Gastroesophageal sphincter (tissue), 4 donors: ENCODE measurements around the gene TBATA. TPM values are rescaled to one million over a fixed set of nuclear protein-coding genes. Genes with fewer than 3 reads are reported as not detected.

Source experiments
- ATAC-seq: fragments of 150-250 bp; one replicate; pipeline ENCODE4 v1.9.1; 2016; ENCODE audit warnings: mild to moderate bottlenecking, moderate library complexity
- H3K27ac ChIP-seq, 4 donors: fragments of 200-600 bp; sonication (generic) in 3 of 4; 1 replicate in 3 of 4; 2 replicates in 1 of 4; pipeline ENCODE4 v1.5.1; 2016 to 2019
- H3K27me3 ChIP-seq: fragments of 200-600 bp; sonication (generic); one replicate; pipeline ENCODE4 v1.5.1; 2019
- H3K36me3 ChIP-seq, 2 donors: fragments of 200-600 bp; sonication (generic); one replicate each; pipeline ENCODE4 v1.5.1; 2019; ENCODE audit warnings: control low read depth in 1 of 2
- H3K4me1 ChIP-seq, 3 donors: fragments of 200-600 bp; sonication (generic); 1 replicate in 2 of 3; 2 replicates in 1 of 3; pipeline ENCODE4 v1.5.1; 2016 to 2019; ENCODE audit warnings: control low read depth in 2 of 3
- H3K4me3 ChIP-seq, 2 donors: fragments of 200-600 bp; sonication (generic); one replicate each; pipeline ENCODE4 v1.5.1; 2019; ENCODE audit warnings: mild to moderate bottlenecking in 1 of 2, moderate library complexity in 1 of 2
- H3K9me3 ChIP-seq, 3 donors: fragments of 200-600 bp; sonication (generic); one replicate each; pipeline ENCODE4 v1.5.1; 2017 to 2019; ENCODE audit warnings: control low read depth in 2 of 3
- CTCF ChIP-seq, 4 experiments: fragments of 200-600 bp in 2 of 4; fragments of 450-650 bp in 2 of 4; sonication (generic) in 1 of 4; IDR thresholded peaks; one replicate each; pipeline ENCODE4 v1.5.1; 2017 to 2019; ENCODE audit warnings: antibody characterized with exemption in 4 of 4, mild to moderate bottlenecking in 2 of 4, moderate library complexity in 2 of 4
- EP300 ChIP-seq: sonication (generic); formaldehyde crosslinking; IDR thresholded peaks from one replicate; pipeline ENCODE4 v1.6.1; 2017; ENCODE audit warnings: antibody characterized with exemption, mild to moderate bottlenecking
- POLR2A ChIP-seq, 2 donors: fragments of 450-650 bp; IDR thresholded peaks; one replicate each; pipeline ENCODE4 v1.6.1; 2017; ENCODE audit warnings: antibody characterized with exemption in 2 of 2, mild to moderate bottlenecking in 2 of 2, moderate library complexity in 1 of 2
- POLR2AphosphoS5 ChIP-seq: sonication (generic); formaldehyde crosslinking; IDR thresholded peaks from one replicate; pipeline ENCODE4 v1.6.1; 2017; ENCODE audit warnings: antibody characterized with exemption
- WGBS, 2 donors: methylation state at CpG; one replicate each; pipeline ENCODE4 v1.1.5; 2018; ENCODE audit warnings: low coverage in 1 of 2; 5-methylcytosine and 5-hydroxymethylcytosine counted together
- total RNA-seq, 4 donors: library from RNA; depleted of rRNA; stranded (reverse); fragments of >200 nt; gene quantifications; one replicate each; pipeline ENCODE4 v1.1.0, GENCODE V29; 2016

TBATA gene
- total RNA-seq, 4 donors from 2014 or later: not detected

GRCh38 chr10:70765794-70766594, 19.2 kb downstream of the TBATA start:
- peaks cover 9% of the 10 kb centered on the region for H3K27me3 ChIP-seq
- 80 to 100% methylated on average over 1 of the region's 8 CpGs for WGBS, 2 donors
- no peaks in the 10 kb centered on the region for H3K36me3 ChIP-seq
- H3K4me1 ChIP-seq: no peaks in the 10 kb centered on the region
- ATAC-seq: no peak
- no peak for TF ChIP-seq CTCF (IDR thresholded peaks at IDR 0.05)
- no peak for TF ChIP-seq POLR2AphosphoS5
- TF ChIP-seq POLR2A (IDR thresholded peaks at IDR 0.05): no peak
- TF ChIP-seq EP300: no peak
- no peak overlapping the region for H3K4me3 ChIP-seq
- H3K27ac ChIP-seq: no peak overlapping the region
- H3K9me3 ChIP-seq: peaks cover 0 to 8% (median 0%) of the 10 kb centered on the region in 3 donors

- Histone ChIP-seq H3K4me1 (peaks cover 0 to 7% (median 0%) of the 10 kb centered on the region in 3 donors), H3K36me3 (no peaks in the 10 kb centered on the region), H3K27ac (no peak overlapping the region), H3K27me3 (peaks cover 9% of the 10 kb centered on the region), H3K4me3 (no peak overlapping the region), H3K9me3 (peaks cover 0 to 8% (median 0%) of the 10 kb centered on the region in 3 donors)
- TF ChIP-seq EP300: no peak
- TF ChIP-seq POLR2A (IDR thresholded peaks at IDR 0.05): no peak
- TF ChIP-seq POLR2AphosphoS5: no peak
- TF ChIP-seq CTCF (IDR thresholded peaks at IDR 0.05): no peak
- ATAC-seq: no peak
- WGBS, 2 donors: 40% methylated on average over 1 of the region's 3 CpGs; no CpG with 5 or more reads in 1 of the 2 donors
Measured at GRCh38 chr10:70763567-70763966, 21.6 kb downstream of the TBATA start.

GRCh38 chr10:70762441-70763175, 22.6 kb downstream of the TBATA start:
- H3K4me3 ChIP-seq: no peak overlapping the region
- 88 to 100% methylated on average over 2 to 7 of the region's 7 CpGs for WGBS, 2 donors
- H3K27me3 ChIP-seq: peaks cover 9% of the 10 kb centered on the region
- peaks cover 0 to 7% (median 0%) of the 10 kb centered on the region in 3 donors for H3K4me1 ChIP-seq
- H3K36me3 ChIP-seq: no peaks in the 10 kb centered on the region
- TF ChIP-seq EP300 (no peak), POLR2AphosphoS5 (no peak), POLR2A (IDR thresholded peaks at IDR 0.05) (no peak), CTCF (IDR thresholded peaks at IDR 0.05) (no peak)
- H3K27ac ChIP-seq: no peak overlapping the region
- H3K9me3 ChIP-seq: peaks cover 0 to 8% (median 0%) of the 10 kb centered on the region in 3 donors
- no peak for ATAC-seq

- ATAC-seq: no peak
- peaks cover 0 to 8% (median 0%) of the 10 kb centered on the region in 3 donors for H3K9me3 ChIP-seq
- H3K4me1 ChIP-seq: peaks cover 0 to 7% (median 0%) of the 10 kb centered on the region in 3 donors
- H3K36me3 ChIP-seq: no peaks in the 10 kb centered on the region
- TF ChIP-seq POLR2A (IDR thresholded peaks at IDR 0.05): no peak
- no peak for TF ChIP-seq POLR2AphosphoS5
- TF ChIP-seq EP300: no peak
- no peak for TF ChIP-seq CTCF (IDR thresholded peaks at IDR 0.05)
- WGBS, 2 donors: 100% methylated on average over 1 of the region's 10 CpGs; no CpG with 5 or more reads in 1 of the 2 donors
- peaks cover 9% of the 10 kb centered on the region for H3K27me3 ChIP-seq
- no peak overlapping the region for H3K4me3 ChIP-seq
- no peak overlapping the region for H3K27ac ChIP-seq
Measured at GRCh38 chr10:70761727-70762350, 23.3 kb downstream of the TBATA start.
